ENCODE measurements around the gene DCLK2.
"Not testable (repeated sequence)": the region's sequence is repeated elsewhere in the genome, so short reads cannot be mapped to it uniquely, and the experiment has no call there.

The DCLK2 gene

GRCh38 chr4:150156543-150156942 is 78.3 kb downstream of the DCLK2 start:
- DNase-seq: no peak

DNA sequence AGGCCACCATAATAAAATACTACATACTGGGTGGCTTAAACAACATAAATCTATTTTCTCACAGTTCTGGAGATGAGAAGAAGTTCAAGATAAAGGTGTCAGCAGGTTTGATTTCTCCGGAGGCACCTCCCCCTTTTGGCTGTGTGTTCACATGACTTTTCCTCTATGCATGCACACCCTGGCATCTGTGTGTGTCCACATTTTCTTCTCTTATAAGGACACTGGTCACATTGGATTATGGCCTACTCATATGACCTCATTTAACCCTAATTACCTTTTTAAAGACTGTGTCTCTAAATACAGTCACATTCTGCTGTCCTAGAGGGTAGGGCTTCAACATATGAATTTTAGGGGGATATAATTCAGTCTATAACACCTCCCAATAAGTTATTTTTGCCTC is 79.8 kb downstream of the DCLK2 start:
- DNase-seq: no peak

DNA sequence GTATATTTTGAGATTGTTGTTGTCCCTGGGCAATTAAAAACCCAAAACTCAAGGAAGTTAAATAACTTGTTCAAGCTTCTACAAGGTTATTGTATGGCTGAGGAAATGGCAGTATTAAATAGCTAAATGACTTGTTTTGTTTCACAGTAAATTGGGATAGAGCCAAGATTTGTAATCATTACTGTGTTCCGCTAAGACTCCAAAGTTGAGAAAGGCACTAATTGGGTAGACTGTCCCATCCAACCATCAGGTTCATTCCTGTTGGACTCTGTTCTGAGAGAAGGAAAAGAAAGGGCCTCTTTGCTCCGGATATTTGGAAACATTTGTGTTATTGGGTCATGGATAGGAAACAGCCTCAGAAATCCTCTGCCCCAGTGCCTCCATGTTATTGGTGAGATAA is 82.2 kb downstream of the DCLK2 start:
- DNase-seq: no peak

- DNase-seq: no peak
These were observed 82.9 kb downstream of the DCLK2 start for GRCh38 chr4:150161109-150161508.

- not testable (repeated sequence) for DNase-seq
These were observed 83.8 kb downstream of the DCLK2 start for GRCh38 chr4:150162020-150162419.

GRCh38 chr4:150164055-150164454 is 85.8 kb downstream of the DCLK2 start:
- DNase-seq: no peak

DNA sequence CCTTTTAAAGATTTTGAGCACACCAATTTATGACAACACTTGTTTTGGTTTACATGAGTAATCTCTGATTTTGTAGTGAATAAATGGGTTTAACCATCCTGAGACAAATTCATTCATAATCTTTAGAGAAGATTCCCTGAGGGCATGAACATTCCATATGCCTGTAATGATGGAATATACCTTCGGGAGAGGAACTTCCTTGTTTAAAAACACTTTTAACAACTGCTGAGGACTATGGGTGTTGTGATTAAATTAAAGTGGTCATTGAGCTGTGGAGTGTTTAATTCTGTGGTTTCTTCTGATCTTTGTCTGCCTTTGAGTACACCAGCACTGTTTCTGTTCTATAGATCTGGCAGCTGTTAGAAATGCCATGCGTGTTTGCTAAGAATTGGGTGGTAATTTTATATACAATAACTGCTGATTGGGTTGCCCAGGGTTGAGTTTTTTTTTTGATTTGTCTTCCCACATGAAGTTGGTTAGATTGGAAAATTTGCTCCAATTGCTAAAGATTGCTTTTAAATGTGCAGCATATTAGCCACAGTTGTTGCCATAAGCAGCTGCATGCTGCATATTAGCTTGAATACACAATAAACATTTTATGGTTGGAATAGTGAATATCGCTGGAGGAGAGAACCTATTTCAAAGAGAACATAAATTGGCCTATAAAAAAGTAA is 86.8 kb downstream of the DCLK2 start:
- no peak for DNase-seq

DNA sequence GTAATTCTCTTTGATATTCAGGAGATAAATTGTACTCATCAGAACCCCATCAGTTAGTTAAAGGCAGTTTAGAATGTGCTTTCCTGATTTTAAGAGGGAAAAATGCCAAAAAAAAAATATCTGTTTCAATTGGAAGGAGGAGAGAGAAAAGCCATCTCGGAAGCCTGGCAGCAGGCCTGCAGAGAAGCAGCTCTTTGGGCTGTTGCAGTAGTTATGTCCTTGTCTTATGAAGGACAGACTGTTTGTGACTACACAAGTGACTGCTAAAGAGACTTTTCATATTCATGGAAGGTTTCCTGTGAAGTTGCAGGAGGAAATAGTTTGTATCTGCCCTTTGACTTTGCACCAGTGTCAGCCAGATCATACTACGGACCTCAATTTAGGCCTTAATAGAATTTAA is 88.8 kb downstream of the DCLK2 start:
- no peak for DNase-seq

DNA sequence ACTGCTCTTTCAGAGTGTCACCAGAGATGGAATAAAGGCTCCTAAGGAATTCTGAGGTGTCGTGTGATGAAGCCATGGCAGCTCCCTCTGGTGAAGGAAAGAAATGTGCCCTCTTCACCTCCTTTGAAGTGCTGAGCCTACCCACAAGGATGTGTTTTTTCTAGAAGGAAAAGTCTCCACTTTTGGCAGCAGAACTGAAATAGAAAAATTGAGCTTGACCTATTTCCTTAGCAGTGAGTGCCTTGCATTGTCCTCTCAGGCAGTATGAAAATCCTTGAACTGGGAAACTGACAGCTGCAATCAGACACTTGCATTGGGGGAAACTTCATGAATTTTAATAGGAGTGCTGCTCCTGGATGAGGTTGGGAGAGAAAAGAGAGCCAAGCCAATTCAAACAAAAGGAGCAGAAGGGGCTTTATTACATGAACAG is 95.2 kb downstream of the DCLK2 start:
- DNase-seq: no peak

GRCh38 chr4:150173982-150174398 is 95.7 kb downstream of the DCLK2 start:
- DNase-seq: no peak

DNA sequence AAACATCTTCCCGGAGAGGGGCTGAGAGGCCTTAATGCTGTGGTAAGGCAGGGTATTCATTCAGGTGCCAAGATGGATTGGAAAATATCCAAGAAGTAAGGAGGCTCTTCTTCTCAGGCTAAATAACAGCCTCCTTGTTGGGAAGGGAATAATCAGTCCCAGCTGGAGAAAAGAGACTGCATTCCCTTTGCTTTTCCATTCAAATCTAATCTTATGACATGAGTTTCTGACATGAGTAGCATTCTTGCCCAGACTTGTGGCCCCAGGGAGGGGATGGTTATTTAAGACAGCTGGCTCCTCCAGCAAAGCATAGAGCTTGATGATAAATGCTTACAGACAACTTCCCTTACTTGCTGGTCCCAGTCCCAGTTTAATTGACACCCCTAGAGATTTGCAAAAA is 98.3 kb downstream of the DCLK2 start:
- no peak for DNase-seq

- DNase-seq: no peak
These were observed 99.9 kb downstream of the DCLK2 start for GRCh38 chr4:150178161-150178560.

DNA sequence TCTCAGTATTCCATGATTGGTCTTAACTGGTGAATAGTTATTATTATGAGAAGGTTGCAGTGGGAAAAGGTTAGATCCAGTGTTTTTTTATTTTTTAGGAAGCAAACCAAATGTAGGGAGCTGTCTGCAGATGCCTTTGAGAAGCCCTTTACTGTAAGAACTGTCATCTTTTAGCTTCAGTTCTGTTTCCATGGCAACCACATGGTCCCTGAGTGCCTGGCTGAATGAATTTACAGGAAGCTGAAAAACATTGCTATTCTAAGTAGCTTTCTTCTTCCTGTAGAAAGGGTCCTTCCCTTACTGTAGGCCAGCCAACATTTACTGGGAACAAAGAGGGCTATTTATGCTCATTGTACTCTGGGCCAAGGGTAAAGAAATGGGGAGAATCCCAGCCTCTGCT is 103.3 kb downstream of the DCLK2 start:
- DNase-seq: no peak

GRCh38 chr4:150182794-150183193 is 104.5 kb downstream of the DCLK2 start:
- DNase-seq: no peak

GRCh38 chr4:150185033-150185432 is 106.8 kb downstream of the DCLK2 start:
- not testable (repeated sequence) for DNase-seq

GRCh38 chr4:150192986-150193385 is 114.7 kb downstream of the DCLK2 start:
- DNase-seq: no peak

- DNase-seq: not testable (repeated sequence)
These were observed 119.0 kb downstream of the DCLK2 start for GRCh38 chr4:150197256-150197655.

DNA sequence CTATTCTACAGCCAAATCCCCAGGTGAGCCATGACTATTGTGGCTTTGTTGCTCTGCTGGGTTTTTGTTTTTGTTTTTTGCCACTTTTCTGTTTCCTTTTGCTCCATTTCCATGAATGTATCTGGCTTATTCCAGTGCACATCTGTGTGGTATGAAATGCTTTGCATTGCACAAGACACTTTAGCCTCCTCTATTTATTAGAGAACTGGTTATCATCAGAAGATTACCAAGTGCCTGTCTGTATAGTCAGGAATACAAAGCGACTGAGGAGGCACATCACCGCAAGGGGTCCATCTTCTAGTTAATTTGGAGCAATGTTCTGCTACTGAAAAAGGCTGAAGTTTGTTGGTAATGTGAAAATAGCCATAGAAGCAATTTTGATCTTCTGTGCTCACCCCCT is 120.8 kb downstream of the DCLK2 start:
- DNase-seq: no peak

DNA sequence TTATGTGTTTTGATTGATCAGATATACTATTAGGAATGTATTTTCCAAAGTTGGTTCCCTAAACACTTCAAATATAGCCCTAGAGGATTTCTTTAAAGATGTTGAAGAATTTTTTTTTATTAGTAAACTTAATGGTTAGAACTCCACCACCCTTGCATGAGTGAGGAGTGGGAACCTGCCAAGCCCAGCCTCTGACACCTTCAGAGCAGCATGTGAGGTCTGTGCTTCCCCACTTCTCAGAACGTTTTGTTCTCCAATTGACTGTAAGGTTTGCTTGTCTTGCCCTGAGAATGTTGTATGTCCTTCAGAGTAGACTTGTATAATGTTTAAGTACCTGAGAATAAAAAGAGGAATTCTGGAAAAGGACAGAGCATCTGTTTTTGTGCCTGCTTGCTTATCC is 126.8 kb downstream of the DCLK2 start:
- DNase-seq: no peak

- no peak for DNase-seq
These were observed 128.0 kb downstream of the DCLK2 start for GRCh38 chr4:150206265-150206664.

DNA sequence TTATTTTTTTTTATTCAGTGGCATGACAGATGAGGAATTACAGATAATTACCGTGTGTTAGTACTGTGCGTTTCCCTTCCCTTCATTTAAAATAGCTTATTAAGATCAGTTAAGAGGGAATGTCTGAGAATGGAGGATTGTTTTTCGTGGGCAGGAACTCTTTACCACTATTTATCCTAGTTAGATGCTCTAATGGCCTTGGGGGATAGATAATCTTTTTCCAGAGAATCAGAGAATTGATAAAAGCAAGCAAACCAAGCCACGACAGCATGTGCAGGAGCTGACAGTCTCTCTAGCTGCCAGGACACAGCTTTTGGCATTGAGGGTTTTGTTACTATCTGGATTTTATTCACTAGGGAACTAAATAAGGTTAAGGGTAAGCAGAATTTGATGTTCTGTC is 128.7 kb downstream of the DCLK2 start:
- no peak for DNase-seq

DNA sequence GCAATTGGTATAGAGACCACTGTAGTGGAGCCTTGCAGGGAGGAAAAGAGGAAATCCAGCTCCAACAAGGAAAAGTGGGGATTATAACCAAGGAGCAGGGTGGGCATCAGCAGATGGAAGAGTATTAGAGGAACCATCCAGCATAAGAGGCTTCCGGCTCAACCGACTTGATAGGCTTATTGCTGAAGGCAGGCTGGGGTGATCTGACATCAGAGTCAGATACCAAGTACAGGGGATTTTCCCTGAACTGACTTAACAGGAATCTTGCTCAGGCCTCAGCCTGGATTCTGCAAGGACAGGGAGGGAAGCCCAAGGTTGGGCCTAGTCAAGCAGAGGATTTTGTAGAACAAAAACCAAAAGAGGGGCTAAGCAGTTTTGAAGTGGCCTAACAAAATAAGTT is 129.6 kb downstream of the DCLK2 start:
- no peak for DNase-seq

DNA sequence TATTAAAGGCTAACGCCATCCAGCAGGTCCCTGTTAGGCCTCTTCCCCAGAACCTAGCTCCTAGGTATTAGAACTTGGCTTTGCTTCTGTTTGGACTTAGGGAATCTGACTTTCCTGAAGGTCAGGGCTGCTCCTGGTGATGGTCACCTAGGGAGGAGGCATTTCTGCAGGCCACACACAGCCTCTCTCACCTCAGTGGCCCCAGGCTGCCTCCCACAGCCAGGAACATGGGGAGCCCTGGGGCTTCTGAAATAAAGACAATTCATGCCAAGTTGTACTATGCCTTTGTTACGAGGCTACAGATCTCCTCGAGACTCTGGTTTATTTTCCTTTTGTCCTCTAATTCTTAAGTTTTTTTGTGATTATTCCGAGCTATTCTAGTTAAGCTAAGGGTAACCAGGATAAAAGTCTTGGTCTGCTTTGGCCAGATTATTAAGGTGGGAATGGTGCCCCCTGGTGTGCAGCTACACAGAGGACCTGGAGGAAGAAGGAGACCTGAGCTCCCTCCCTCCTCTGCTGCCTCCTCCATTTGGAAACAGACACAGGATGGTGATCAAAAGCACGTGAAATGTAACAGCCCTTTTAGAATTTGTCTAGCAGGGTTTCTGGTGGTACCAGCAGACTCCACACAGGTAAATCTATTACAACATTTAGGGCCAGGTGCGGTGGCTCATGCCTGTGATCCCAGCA is 131.0 kb downstream of the DCLK2 start:
- DNase-seq: peak; percentile 34 to 46

DNA sequence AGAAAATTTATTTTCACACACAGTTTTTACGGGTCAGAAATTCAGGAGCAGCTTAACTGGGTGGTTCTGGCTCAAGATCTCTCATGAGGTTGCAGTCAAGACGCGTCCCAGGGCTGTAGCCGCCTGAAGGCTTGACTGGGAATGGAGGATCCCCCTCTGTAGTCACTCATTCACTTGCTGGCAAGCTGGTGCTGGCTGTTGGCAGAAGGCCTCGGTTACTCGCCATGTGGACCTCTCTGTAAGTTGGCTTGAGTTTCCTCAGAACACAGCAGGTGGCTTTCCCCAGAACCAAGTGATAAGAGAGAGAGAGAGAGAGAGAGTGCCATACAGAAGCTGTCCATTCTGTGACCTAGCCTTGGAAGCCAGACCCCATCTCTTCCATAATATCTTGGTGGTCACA is 132.8 kb downstream of the DCLK2 start:
- no peak for DNase-seq

Measured in activated T-cell treated with anti-CD3 and anti-CD28 coated beads, Interleukin-2, amount 50 U/mL, for 48 hours (primary cell).